ENCODE data around the gene PNKD.

Gene PNKD

DNA sequence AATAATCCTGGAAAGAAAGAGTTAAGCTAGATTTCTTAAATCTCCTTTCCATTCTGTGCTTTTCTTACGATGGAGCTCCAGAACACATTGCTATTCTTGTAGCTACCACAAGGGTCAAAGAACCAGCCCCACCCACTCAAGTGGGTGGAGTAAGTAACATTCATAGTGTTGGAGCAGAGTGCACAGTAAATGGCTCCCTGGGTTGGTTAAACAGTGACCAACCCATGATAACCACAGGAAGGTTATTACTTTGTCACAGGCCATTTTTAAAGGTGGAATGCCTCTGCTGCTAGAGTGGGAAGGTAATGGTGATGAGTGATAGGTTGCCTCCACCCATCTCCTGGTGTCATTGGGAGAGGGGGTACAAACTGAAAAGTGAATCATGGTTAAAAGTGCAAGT, 39.4 kb upstream of the PNKD start:
- Histone ChIP-seq H3K4ac (ENCODE audit: low read depth, low read length) (no peak overlapping the region), H3K79me2 (ENCODE audit: control insufficient read depth, insufficient read depth, low read length, poor library complexity) (no peaks in the 10 kb centered on the region), H4K91ac (ENCODE audit: low read depth, low read length) (no peak overlapping the region), H2BK120ac (ENCODE audit: insufficient read depth, low read length, poor library complexity) (no peak overlapping the region), H2BK12ac (ENCODE audit: low read length) (no peak overlapping the region), H3K79me1 (ENCODE audit: low read length) (no peaks in the 10 kb centered on the region), H3K27me3 (ENCODE audit: insufficient read depth, low read length) (no peaks in the 10 kb centered on the region), H2BK5ac (ENCODE audit: low read depth, low read length, poor library complexity) (no peak overlapping the region), H3K18ac (ENCODE audit: low read length) (no peak overlapping the region), H4K8ac (ENCODE audit: low read depth, low read length) (no peak overlapping the region), H2AFZ (ENCODE audit: insufficient read depth, low read length, poor library complexity) (no peak overlapping the region), H3K36me3 (ENCODE audit: control insufficient read depth in 1 of 2, insufficient read depth in 2 of 2, low read length in 2 of 2) (peaks cover 35 to 55% of the 10 kb centered on the region in 2 experiments), H3K9me3 (ENCODE audit: insufficient read depth, low read depth, low read length) (no peaks in the 10 kb centered on the region), H3K14ac (ENCODE audit: low read length) (no peak overlapping the region), H4K12ac (ENCODE audit: low read depth, low read length) (no peak overlapping the region), H3K23ac (ENCODE audit: low read length) (no peak overlapping the region), H3K4me1 (ENCODE audit: control insufficient read depth in 1 of 2, insufficient read depth in 2 of 2, low read length in 2 of 2) (peaks cover 0 to 13% of the 10 kb centered on the region in 2 experiments), H3K4me2 (ENCODE audit: low read length) (no peak overlapping the region), H2AK5ac (ENCODE audit: low read length) (no peak overlapping the region), H3K9ac (ENCODE audit: low read length) (no peak overlapping the region), H3K27ac (ENCODE audit: low read depth, low read length) (no peak overlapping the region), H3K4me3 (ENCODE audit: low read depth, low read length) (no peak overlapping the region)
- no CpG with 5 or more reads among the region's 1 CpG for WGBS (ENCODE audit: extremely low coverage, insufficient coverage, insufficient read length)
- peak in 1 of 2 donors; percentile 42 for DNase-seq

DNA sequence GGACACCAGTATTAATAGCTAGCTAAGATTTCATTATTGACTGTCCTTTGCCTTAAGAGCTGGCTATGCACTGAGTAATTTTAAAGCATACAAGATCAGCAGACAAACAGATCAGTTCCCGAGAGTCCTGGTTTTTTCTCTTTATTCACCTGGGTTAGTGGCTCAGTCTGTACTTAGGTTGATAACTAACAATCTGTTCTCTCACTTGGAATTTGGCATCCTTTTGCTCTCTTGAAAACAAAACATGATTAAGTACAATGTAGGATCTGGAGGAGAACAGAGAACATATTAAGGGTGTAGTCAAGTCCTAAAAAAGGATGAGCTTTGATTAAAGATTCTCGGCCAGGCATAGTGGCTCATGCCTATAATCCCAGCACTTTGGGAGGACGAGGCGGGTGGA, 36.8 kb upstream of the PNKD start:
- no CpG with 5 or more reads among the region's 4 CpGs for WGBS (ENCODE audit: extremely low coverage, insufficient coverage, insufficient read length)
- Histone ChIP-seq H3K4me1 (ENCODE audit: control insufficient read depth in 1 of 2, insufficient read depth in 2 of 2, low read length in 2 of 2) (peaks cover 0 to 12% of the 10 kb centered on the region in 2 experiments), H3K4ac (ENCODE audit: low read depth, low read length) (no peak overlapping the region), H3K79me2 (ENCODE audit: control insufficient read depth, insufficient read depth, low read length, poor library complexity) (no peaks in the 10 kb centered on the region), H3K27ac (ENCODE audit: low read depth, low read length) (no peak overlapping the region), H2BK12ac (ENCODE audit: low read length) (no peak overlapping the region), H2AFZ (ENCODE audit: insufficient read depth, low read length, poor library complexity) (no peak overlapping the region), H3K23ac (ENCODE audit: low read length) (no peak overlapping the region), H4K12ac (ENCODE audit: low read depth, low read length) (no peak overlapping the region), H2BK5ac (ENCODE audit: low read depth, low read length, poor library complexity) (no peak overlapping the region), H3K27me3 (ENCODE audit: insufficient read depth, low read length) (no peaks in the 10 kb centered on the region), H4K8ac (ENCODE audit: low read depth, low read length) (no peak overlapping the region), H3K36me3 (ENCODE audit: control insufficient read depth in 1 of 2, insufficient read depth in 2 of 2, low read length in 2 of 2) (peaks cover 38 to 61% of the 10 kb centered on the region in 2 experiments), H3K9ac (ENCODE audit: low read length) (no peak overlapping the region), H2AK5ac (ENCODE audit: low read length) (no peak overlapping the region), H3K14ac (ENCODE audit: low read length) (no peak overlapping the region), H3K4me2 (ENCODE audit: low read length) (no peak overlapping the region), H3K18ac (ENCODE audit: low read length) (no peak overlapping the region), H3K9me3 (ENCODE audit: insufficient read depth, low read depth, low read length) (no peaks in the 10 kb centered on the region), H3K4me3 (ENCODE audit: low read depth, low read length) (no peak overlapping the region), H4K91ac (ENCODE audit: low read depth, low read length) (no peak overlapping the region), H3K79me1 (ENCODE audit: low read length) (no peaks in the 10 kb centered on the region), H2BK120ac (ENCODE audit: insufficient read depth, low read length, poor library complexity) (no peak overlapping the region)
- no peak for DNase-seq

DNA sequence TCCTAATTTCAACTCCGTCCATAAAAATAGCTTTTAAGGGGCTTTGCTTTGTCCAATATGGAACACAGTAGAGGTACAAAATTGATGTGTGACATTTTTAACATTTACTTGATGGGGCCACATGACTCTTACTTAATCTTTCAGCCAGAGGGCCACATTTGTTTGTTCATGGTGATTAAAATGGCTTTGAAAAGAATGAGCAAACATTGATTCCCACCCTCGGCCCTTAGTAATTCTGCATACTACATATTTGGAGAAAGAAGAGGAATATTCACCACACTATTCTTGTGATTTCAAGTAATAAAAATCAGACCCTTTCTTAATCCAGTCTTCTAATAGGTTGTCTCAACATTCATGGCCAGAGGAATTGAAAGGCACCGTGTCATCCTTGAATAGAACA, 35.8 kb upstream of the PNKD start:
- no peak overlapping the region for H3K4me3 ChIP-seq (ENCODE audit: low read depth, low read length)
- no peak overlapping the region for H2BK5ac ChIP-seq (ENCODE audit: low read depth, low read length, poor library complexity)
- H3K9me3 ChIP-seq (ENCODE audit: insufficient read depth, low read depth, low read length), result no peaks in the 10 kb centered on the region
- no peak overlapping the region for H3K14ac ChIP-seq (ENCODE audit: low read length)
- no peak overlapping the region for H4K91ac ChIP-seq (ENCODE audit: low read depth, low read length)
- no peaks in the 10 kb centered on the region for H3K79me2 ChIP-seq (ENCODE audit: control insufficient read depth, insufficient read depth, low read length, poor library complexity)
- H3K79me1 ChIP-seq (ENCODE audit: low read length), result no peaks in the 10 kb centered on the region
- no peak overlapping the region for H3K23ac ChIP-seq (ENCODE audit: low read length)
- H3K27me3 ChIP-seq (ENCODE audit: insufficient read depth, low read length), result no peaks in the 10 kb centered on the region
- no peak overlapping the region for H4K12ac ChIP-seq (ENCODE audit: low read depth, low read length)
- peaks cover 0 to 9% of the 10 kb centered on the region in 2 experiments for H3K4me1 ChIP-seq (ENCODE audit: control insufficient read depth in 1 of 2, insufficient read depth in 2 of 2, low read length in 2 of 2)
- H2AFZ ChIP-seq (ENCODE audit: insufficient read depth, low read length, poor library complexity), result no peak overlapping the region
- no peak overlapping the region for H3K9ac ChIP-seq (ENCODE audit: low read length)
- H3K4ac ChIP-seq (ENCODE audit: low read depth, low read length), result no peak overlapping the region
- H4K8ac ChIP-seq (ENCODE audit: low read depth, low read length), result no peak overlapping the region
- H3K36me3 ChIP-seq (ENCODE audit: control insufficient read depth in 1 of 2, insufficient read depth in 2 of 2, low read length in 2 of 2), result peaks cover 41 to 70% of the 10 kb centered on the region in 2 experiments
- H2BK120ac ChIP-seq (ENCODE audit: insufficient read depth, low read length, poor library complexity), result no peak overlapping the region
- no peak overlapping the region for H2BK12ac ChIP-seq (ENCODE audit: low read length)
- H3K27ac ChIP-seq (ENCODE audit: low read depth, low read length), result no peak overlapping the region
- WGBS (ENCODE audit: extremely low coverage, insufficient coverage, insufficient read length), result no CpG with 5 or more reads among the region's 3 CpGs
- H3K18ac ChIP-seq (ENCODE audit: low read length), result no peak overlapping the region
- no peak overlapping the region for H2AK5ac ChIP-seq (ENCODE audit: low read length)
- no peak for DNase-seq
- H3K4me2 ChIP-seq (ENCODE audit: low read length), result no peak overlapping the region

DNA sequence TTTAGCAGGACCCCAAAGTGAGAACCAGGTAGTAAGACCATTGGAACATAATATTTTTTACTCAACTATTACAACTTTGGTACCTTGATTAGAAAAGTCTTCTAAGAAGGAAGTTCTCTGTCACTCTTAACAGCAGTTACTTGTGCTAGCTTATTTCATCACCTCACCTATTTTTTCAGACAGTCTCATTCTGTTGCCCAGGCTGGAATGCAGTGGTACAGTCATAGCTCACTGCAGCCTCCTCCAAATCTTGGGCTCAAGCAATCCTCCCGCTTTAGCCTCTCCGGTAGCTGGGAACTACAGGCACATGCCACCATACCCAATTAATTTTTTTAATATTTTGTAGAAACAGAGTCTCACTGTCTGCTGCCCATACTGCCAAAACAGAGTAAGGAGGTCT, 35.3 kb upstream of the PNKD start:
- Histone ChIP-seq H3K4me1 (ENCODE audit: control insufficient read depth in 1 of 2, insufficient read depth in 2 of 2, low read length in 2 of 2) (peaks cover 0 to 8% of the 10 kb centered on the region in 2 experiments), H3K14ac (ENCODE audit: low read length) (no peak overlapping the region), H4K12ac (ENCODE audit: low read depth, low read length) (no peak overlapping the region), H3K4ac (ENCODE audit: low read depth, low read length) (no peak overlapping the region), H2BK5ac (ENCODE audit: low read depth, low read length, poor library complexity) (no peak overlapping the region), H3K27ac (ENCODE audit: low read depth, low read length) (no peak overlapping the region), H3K4me3 (ENCODE audit: low read depth, low read length) (no peak overlapping the region), H3K9ac (ENCODE audit: low read length) (no peak overlapping the region), H3K36me3 (ENCODE audit: control insufficient read depth in 1 of 2, insufficient read depth in 2 of 2, low read length in 2 of 2) (peaks cover 43 to 74% of the 10 kb centered on the region in 2 experiments), H2AK5ac (ENCODE audit: low read length) (no peak overlapping the region), H3K9me3 (ENCODE audit: insufficient read depth, low read depth, low read length) (no peaks in the 10 kb centered on the region), H2AFZ (ENCODE audit: insufficient read depth, low read length, poor library complexity) (no peak overlapping the region), H3K18ac (ENCODE audit: low read length) (no peak overlapping the region), H4K8ac (ENCODE audit: low read depth, low read length) (no peak overlapping the region), H4K91ac (ENCODE audit: low read depth, low read length) (no peak overlapping the region), H2BK120ac (ENCODE audit: insufficient read depth, low read length, poor library complexity) (no peak overlapping the region), H3K79me2 (ENCODE audit: control insufficient read depth, insufficient read depth, low read length, poor library complexity) (no peaks in the 10 kb centered on the region), H2BK12ac (ENCODE audit: low read length) (no peak overlapping the region), H3K4me2 (ENCODE audit: low read length) (no peak overlapping the region), H3K79me1 (ENCODE audit: low read length) (no peaks in the 10 kb centered on the region), H3K27me3 (ENCODE audit: insufficient read depth, low read length) (no peaks in the 10 kb centered on the region), H3K23ac (ENCODE audit: low read length) (no peak overlapping the region)
- no CpG with 5 or more reads among the region's 2 CpGs for WGBS (ENCODE audit: extremely low coverage, insufficient coverage, insufficient read length)
- peak in 1 of 2 donors; percentile 25 for DNase-seq
